ENCODE measurements around the gene NUPR1.

DNA sequence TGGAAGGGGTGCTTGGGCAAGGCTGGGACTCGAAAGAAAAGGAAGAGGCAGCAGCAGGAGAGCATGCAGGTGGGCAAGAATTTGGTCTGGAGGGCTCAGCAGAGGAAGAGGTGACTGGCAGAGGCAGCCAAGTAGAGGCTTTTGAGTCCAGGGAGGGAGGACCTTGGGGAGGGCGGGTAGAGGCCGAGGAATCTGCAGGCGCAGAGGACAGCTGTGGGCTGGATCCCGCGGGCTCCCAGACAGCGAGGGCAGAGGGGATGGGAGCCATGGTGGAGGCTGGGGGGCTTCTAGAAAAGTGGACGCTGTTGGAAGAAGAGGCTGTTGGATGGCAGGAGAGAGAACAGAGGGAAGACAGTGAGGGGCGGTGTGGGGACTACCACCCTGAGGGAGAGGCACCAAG, 41.4 kb downstream of the NUPR1 start:
- no peak for TF ChIP-seq ZNF565 (CRISPR knock-in tag; conservative IDR thresholded peaks at IDR 0.05; ENCODE audit: low read depth)
- TF ChIP-seq GLIS3 (CRISPR knock-in tag; IDR thresholded peaks at IDR 0.05) = no peak
- TF ChIP-seq CSDC2 (CRISPR knock-in tag; IDR thresholded peaks at IDR 0.05) = no peak
- TF ChIP-seq ZFP3 (CRISPR knock-in tag; IDR thresholded peaks at IDR 0.05) = no peak
- no peak for TF ChIP-seq TOX (CRISPR knock-in tag; IDR thresholded peaks at IDR 0.05; ENCODE audit: borderline replicate concordance)
- no peak for TF ChIP-seq ZFP30 (CRISPR knock-in tag; IDR thresholded peaks at IDR 0.05)
- TF ChIP-seq, protein P1, sequence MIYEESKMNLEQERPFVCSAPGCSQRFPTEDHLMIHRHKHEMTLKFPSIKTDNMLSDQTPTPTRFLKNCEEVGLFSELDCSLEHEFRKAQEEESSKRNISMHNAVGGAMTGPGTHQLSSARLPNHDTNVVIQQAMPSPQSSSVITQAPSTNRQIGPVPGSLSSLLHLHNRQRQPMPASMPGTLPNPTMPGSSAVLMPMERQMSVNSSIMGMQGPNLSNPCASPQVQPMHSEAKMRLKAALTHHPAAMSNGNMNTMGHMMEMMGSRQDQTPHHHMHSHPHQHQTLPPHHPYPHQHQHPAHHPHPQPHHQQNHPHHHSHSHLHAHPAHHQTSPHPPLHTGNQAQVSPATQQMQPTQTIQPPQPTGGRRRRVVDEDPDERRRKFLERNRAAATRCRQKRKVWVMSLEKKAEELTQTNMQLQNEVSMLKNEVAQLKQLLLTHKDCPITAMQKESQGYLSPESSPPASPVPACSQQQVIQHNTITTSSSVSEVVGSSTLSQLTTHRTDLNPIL (CRISPR knock-in tag; IDR thresholded peaks at IDR 0.05; ENCODE audit: low read depth) = no peak
- TF ChIP-seq ARNTL (CRISPR knock-in tag; IDR thresholded peaks at IDR 0.05; ENCODE audit: borderline replicate concordance, low read depth) = no peak
- TF ChIP-seq PATZ1 (CRISPR knock-in tag; IDR thresholded peaks at IDR 0.05; ENCODE audit: borderline replicate concordance) = no peak
- TF ChIP-seq RARB (CRISPR knock-in tag; IDR thresholded peaks at IDR 0.05) = no peak

Data from SK-N-SH treated with all-trans-retinoic acid at 6 μM for 48 hours (cell line).